SK-N-SH (cell line): ENCODE data around the gene ZDHHC14. TPM values are rescaled to one million over a fixed set of nuclear protein-coding genes. Genes with fewer than 3 reads are reported as not detected.
A peak's percentile ranks its signal among the peaks of the same experiment; 100 is the strongest.

Experiments used
- CTCF ChIA-PET: fragments of 300-600, 350-600 bp; formaldehyde crosslinking; extraction: SDS; loops from one replicate; lab custom pipeline; 2021; lab: Yijun Ruan, JAX
- POLR2A ChIA-PET: fragments of 350-600 bp; sonication (Branson Sonifier 250); formaldehyde crosslinking; extraction: SDS; loops from one replicate; lab custom pipeline; 2020; ENCODE audit warnings: antibody characterized with exemption, inconsistent platforms; lab: Yijun Ruan, JAX
- DNase-seq: peaks from one replicate; pipeline ENCODE4 v3.0.0; 2012
- H2AFZ ChIP-seq: fragments of 200-600 bp; sonication (generic); 2 replicates; pipeline ENCODE4 v1.8.1; 2016; ENCODE audit warnings: antibody characterized with exemption, mild to moderate bottlenecking, low read depth
- H3F3A ChIP-seq: fragments of 200-600 bp; sonication (generic); replicated peaks from 2 replicates; pipeline ENCODE3; 2016; ENCODE audit warnings: antibody characterized with exemption, mild to moderate bottlenecking; ENCODE audit not compliant: insufficient read depth
- H3K27ac ChIP-seq, 2 experiments: fragments of 200-500 bp in 1 of 2; fragments of 200-600 bp in 1 of 2; sonication (Bioruptor generic) in 1 of 2; sonication (generic), shearing (Covaris generic) in 1 of 2; 2 replicates each; pipeline versions ENCODE4 v1.5.1 to v1.6.1; 2014 to 2016; ENCODE audit warnings: low read depth in 2 of 2, inconsistent platforms in 1 of 2, low read length in 1 of 2, mild to moderate bottlenecking in 1 of 2, mixed read lengths in 1 of 2
- H3K27me3 ChIP-seq: fragments of 200-600 bp; sonication (generic), shearing (Covaris generic); 2 replicates; pipeline ENCODE4 v1.6.1; 2016; ENCODE audit warnings: mixed run types; ENCODE audit not compliant: insufficient read depth
- H3K36me3 ChIP-seq, 2 experiments: fragments of 200-500 bp in 1 of 2; fragments of 200-600 bp in 1 of 2; sonication (Bioruptor generic) in 1 of 2; sonication (generic) in 1 of 2; replicated peaks in 1 of 2; 2 replicates each; pipeline versions ENCODE3 to v1.5.1; 2014 to 2016; ENCODE audit warnings: low read length in 1 of 2, mild to moderate bottlenecking in 1 of 2; ENCODE audit not compliant: insufficient read depth in 2 of 2, control insufficient read depth in 1 of 2
- H3K4me1 ChIP-seq, 2 experiments: fragments of 200-500 bp in 1 of 2; fragments of 200-600 bp in 1 of 2; sonication (Bioruptor generic) in 1 of 2; sonication (generic), shearing (Covaris generic) in 1 of 2; 2 replicates each; pipeline versions ENCODE4 v1.5.1 to v1.6.1; 2014 to 2016; ENCODE audit warnings: low read depth in 1 of 2, low read length in 1 of 2, mixed run types in 1 of 2; ENCODE audit not compliant: insufficient read depth in 2 of 2, control insufficient read depth in 1 of 2
- H3K4me2 ChIP-seq: fragments of 200-600 bp; sonication (generic), shearing (Covaris generic); 2 replicates; pipeline ENCODE4 v1.6.1; 2017; ENCODE audit warnings: mixed run types
- H3K4me3 ChIP-seq, 2 experiments: fragments of 200-500 bp in 1 of 2; fragments of 200-600 bp in 1 of 2; sonication (Bioruptor generic) in 1 of 2; sonication (generic), shearing (Covaris generic) in 1 of 2; 2 replicates each; pipeline versions ENCODE4 v1.5.1 to v1.8.1; 2014 to 2016; ENCODE audit warnings: low read depth in 2 of 2, inconsistent platforms in 1 of 2, low read length in 1 of 2, mild to moderate bottlenecking in 1 of 2, mixed read lengths in 1 of 2, moderate library complexity in 1 of 2
- H3K79me2 ChIP-seq: fragments of 200-600 bp; sonication (generic); 2 replicates; pipeline ENCODE4 v1.8.1; 2017; ENCODE audit warnings: mild to moderate bottlenecking; ENCODE audit not compliant: insufficient read depth
- H3K9ac ChIP-seq: fragments of 200-600 bp; sonication (generic); 2 replicates; pipeline ENCODE4 v1.6.1; 2017; ENCODE audit warnings: mixed run types
- H3K9me2 ChIP-seq: fragments of 200-600 bp; sonication (generic); 2 replicates; pipeline ENCODE4 v1.6.1; 2017; ENCODE audit warnings: mixed run types
- H3K9me3 ChIP-seq: fragments of 200-600 bp; sonication (generic); 2 replicates; pipeline ENCODE4 v1.6.1; 2017; ENCODE audit warnings: mixed run types, mild to moderate bottlenecking, moderate library complexity
- H4K20me1 ChIP-seq: fragments of 200-600 bp; sonication (generic); 2 replicates; pipeline ENCODE4 v1.6.1; 2017; ENCODE audit warnings: mild to moderate bottlenecking, mixed run types; ENCODE audit not compliant: insufficient read depth
- CHD2 ChIP-seq: fragments of 150-350 bp; IDR thresholded peaks from 2 replicates; pipeline ENCODE4 v1.6.1; 2018; ENCODE audit warnings: low read length; ENCODE audit not compliant: partially characterized antibody
- EP300 ChIP-seq, 2 experiments: IDR thresholded peaks; 2 replicates each; pipeline versions ENCODE4 v1.4.0 to v1.6.1; 2012; ENCODE audit warnings: borderline replicate concordance in 1 of 2, low read depth in 1 of 2, low read length in 1 of 2
- EZH2phosphoT487 ChIP-seq: fragments of 200-600 bp; sonication (generic); IDR thresholded peaks from 2 replicates; pipeline ENCODE4 v1.6.1; 2017; ENCODE audit warnings: low read depth, mixed run types, mild to moderate bottlenecking, antibody characterized with exemption, moderate library complexity, borderline replicate concordance
- FOSL2 ChIP-seq: IDR thresholded peaks from 2 replicates; pipeline ENCODE4 v1.4.0; 2012; ENCODE audit warnings: low read depth, mild to moderate bottlenecking, moderate library complexity, borderline replicate concordance
- FOXJ3 ChIP-seq: sonication (generic); formaldehyde crosslinking; IDR thresholded peaks from 2 replicates; pipeline ENCODE4 v1.5.1; 2020; ENCODE audit warnings: mild to moderate bottlenecking, missing genetic modification reagents
- GATA2 ChIP-seq: sonication (generic); formaldehyde crosslinking; IDR thresholded peaks from 2 replicates; pipeline ENCODE4 v1.5.0; 2020; ENCODE audit warnings: mild to moderate bottlenecking, missing genetic modification reagents
- MEF2A ChIP-seq: IDR thresholded peaks from 2 replicates; pipeline ENCODE4 v1.4.0; 2012; ENCODE audit warnings: low read depth, borderline replicate concordance
- MXI1 ChIP-seq: IDR thresholded peaks from 2 replicates; pipeline ENCODE4 v1.6.1; 2012; ENCODE audit warnings: mild to moderate bottlenecking, low read depth, low read length, improper control_type of control experiment
- NFIC ChIP-seq: IDR thresholded peaks from 2 replicates; pipeline ENCODE4 v1.4.0; 2012; ENCODE audit warnings: borderline replicate concordance
- NRF1 ChIP-seq: IDR thresholded peaks from 2 replicates; pipeline ENCODE4 v1.6.1; 2012; ENCODE audit warnings: low read depth, mild to moderate bottlenecking, low read length
- RCOR1 ChIP-seq: fragments of 150-350 bp; IDR thresholded peaks from 2 replicates; pipeline ENCODE4 v1.6.1; 2017; ENCODE audit warnings: antibody characterized with exemption, low read length
- REST ChIP-seq: IDR thresholded peaks from 2 replicates; pipeline ENCODE4 v1.6.1; 2012; ENCODE audit warnings: mild to moderate bottlenecking, low read depth, low read length, moderate library complexity
- RXRA ChIP-seq: IDR thresholded peaks from 2 replicates; pipeline ENCODE4 v1.4.0; 2012; ENCODE audit warnings: low read depth, mild to moderate bottlenecking, borderline replicate concordance
- SMC3 ChIP-seq: IDR thresholded peaks from 2 replicates; pipeline ENCODE4 v1.6.1; 2012; ENCODE audit warnings: low read depth, low read length, improper control_type of control experiment
- TEAD4 ChIP-seq: IDR thresholded peaks from 2 replicates; pipeline ENCODE4 v1.4.0; 2012; ENCODE audit warnings: mild to moderate bottlenecking, borderline replicate concordance; ENCODE audit not compliant: insufficient read depth
- YY1 ChIP-seq: IDR thresholded peaks from 2 replicates; pipeline ENCODE4 v1.4.0; 2012; ENCODE audit warnings: low read depth, mild to moderate bottlenecking
- WGBS: methylation state at CpG from one replicate; pipeline ENCODE4 v1.1.6; 2017; ENCODE audit warnings: low lambda C conversion rate; 5-methylcytosine and 5-hydroxymethylcytosine counted together
- polyA plus RNA-seq, 3 experiments: library from polyadenylated mRNA; depleted of rRNA; stranded (reverse); fragments of >200 nt; gene quantifications; 2 replicates each; pipeline ENCODE4 v1.2.3, GENCODE V29; 2012
- TF ChIP-seq, protein P1 (sequence below): fragments of 150-350 bp; IDR thresholded peaks from 2 replicates; pipeline ENCODE4 v1.6.1; 2017; ENCODE audit warnings: antibody characterized with exemption, low read length, low read depth, borderline replicate concordance
- TF ChIP-seq, protein P2 (sequence below): IDR thresholded peaks from 2 replicates; pipeline ENCODE4 v1.4.0; 2012; ENCODE audit warnings: low read depth
- TF ChIP-seq, protein P3 (sequence below): fragments of 150-350 bp; IDR thresholded peaks from 2 replicates; pipeline ENCODE4 v1.6.1; 2016; ENCODE audit warnings: mild to moderate bottlenecking, low read depth, low read length

Gene ZDHHC14
- polyA plus RNA-seq, 1 of the 3 experiments (the other 2 are of a cell fraction): 5.4 TPM

DNA sequence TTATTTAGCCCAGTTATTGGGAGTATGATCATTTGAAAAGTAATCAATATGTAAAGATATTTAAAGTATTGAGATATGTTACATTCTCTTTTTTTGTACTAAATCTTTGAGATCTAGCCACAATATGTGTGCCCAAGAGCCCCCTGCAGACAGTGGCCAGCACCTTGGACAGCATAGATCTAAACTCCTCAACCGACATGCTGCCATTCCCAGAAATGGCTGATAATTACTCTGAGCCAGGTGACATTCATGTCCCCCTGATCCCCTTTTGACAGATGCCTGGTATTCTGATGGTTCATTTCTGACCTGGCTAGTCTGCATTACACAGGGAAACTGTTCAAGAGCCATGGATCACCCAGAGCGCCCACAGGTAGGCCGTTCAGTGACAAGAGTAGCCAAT, 177.1 kb downstream of the ZDHHC14 start:
- no peaks in the 10 kb centered on the region for H3K9me2 ChIP-seq
- no peaks in the 10 kb centered on the region for H3F3A ChIP-seq
- H3K36me3 ChIP-seq: no peaks in the 10 kb centered on the region
- no peaks in the 10 kb centered on the region for H3K9me3 ChIP-seq
- no peak for DNase-seq
- ChIA-PET CTCF (interaction anchor here (0.7 kb wide), 1 partner anchor 8 kb away, joined by 3 read pairs; no protein-coding TSS in a partner anchor), POLR2A (no interaction called here)
- no peak for TF ChIP-seq RCOR1
- peak; percentile 91 for TF ChIP-seq REST
- TF ChIP-seq CHD2: no peak
- no peak for TF ChIP-seq NRF1
- TF ChIP-seq MXI1: no peak
- H3K27me3 ChIP-seq: no peaks in the 10 kb centered on the region
- no peak overlapping the region for H3K27ac ChIP-seq
- H3K9ac ChIP-seq: no peak overlapping the region
- H3K4me2 ChIP-seq: no peak overlapping the region
- peaks cover 0 to 6% of the 10 kb centered on the region in 2 experiments; a peak in 1 of 4 replicates for H3K4me1 ChIP-seq
- H3K79me2 ChIP-seq: no peaks in the 10 kb centered on the region
- 94% methylated on average over 3 of the region's 3 CpGs for WGBS
- no peak overlapping the region for H2AFZ ChIP-seq
- no peak overlapping the region for H3K4me3 ChIP-seq
- no peaks in the 10 kb centered on the region for H4K20me1 ChIP-seq

- Histone ChIP-seq H3K9me2 (no peaks in the 10 kb centered on the region), H3K27me3 (no peaks in the 10 kb centered on the region), H3K4me3 (no peak overlapping the region), H3K4me1 (peaks cover 0 to 6% of the 10 kb centered on the region in 2 experiments; a peak in 1 of 4 replicates), H3K9ac (no peak overlapping the region), H3K27ac (no peak overlapping the region), H4K20me1 (no peaks in the 10 kb centered on the region), H3K9me3 (no peaks in the 10 kb centered on the region), H3K4me2 (no peak overlapping the region), H2AFZ (no peak overlapping the region), H3K79me2 (no peaks in the 10 kb centered on the region), H3K36me3 (no peaks in the 10 kb centered on the region), H3F3A (no peaks in the 10 kb centered on the region)
- CTCF ChIA-PET: no interaction called here
- POLR2A ChIA-PET: no interaction called here
- 33% methylated on average over 2 of the region's 2 CpGs for WGBS
- no peak for DNase-seq
- no peak for TF ChIP-seq RXRA
- no peak for TF ChIP-seq GATA2 (CRISPR knock-in tag)
- TF ChIP-seq, protein P1, sequence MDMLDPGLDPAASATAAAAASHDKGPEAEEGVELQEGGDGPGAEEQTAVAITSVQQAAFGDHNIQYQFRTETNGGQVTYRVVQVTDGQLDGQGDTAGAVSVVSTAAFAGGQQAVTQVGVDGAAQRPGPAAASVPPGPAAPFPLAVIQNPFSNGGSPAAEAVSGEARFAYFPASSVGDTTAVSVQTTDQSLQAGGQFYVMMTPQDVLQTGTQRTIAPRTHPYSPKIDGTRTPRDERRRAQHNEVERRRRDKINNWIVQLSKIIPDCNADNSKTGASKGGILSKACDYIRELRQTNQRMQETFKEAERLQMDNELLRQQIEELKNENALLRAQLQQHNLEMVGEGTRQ: no peak
- no peak for TF ChIP-seq MXI1
- TF ChIP-seq FOXJ3 (CRISPR knock-in tag): no peak
- TF ChIP-seq SMC3: no peak
- TF ChIP-seq CHD2: no peak
- no peak for TF ChIP-seq RCOR1
- no peak for TF ChIP-seq NFIC
- TF ChIP-seq FOSL2: no peak
- no peak for TF ChIP-seq MEF2A
- TF ChIP-seq, protein P2, sequence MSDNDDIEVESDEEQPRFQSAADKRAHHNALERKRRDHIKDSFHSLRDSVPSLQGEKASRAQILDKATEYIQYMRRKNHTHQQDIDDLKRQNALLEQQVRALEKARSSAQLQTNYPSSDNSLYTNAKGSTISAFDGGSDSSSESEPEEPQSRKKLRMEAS: no peak
- TF ChIP-seq NRF1: no peak
- no peak for TF ChIP-seq EP300 (IDR thresholded peaks at IDR 0.05; ENCODE audit: borderline replicate concordance in 1 of 2, low read depth in 1 of 2, low read length in 1 of 2)
- TF ChIP-seq, protein P3, sequence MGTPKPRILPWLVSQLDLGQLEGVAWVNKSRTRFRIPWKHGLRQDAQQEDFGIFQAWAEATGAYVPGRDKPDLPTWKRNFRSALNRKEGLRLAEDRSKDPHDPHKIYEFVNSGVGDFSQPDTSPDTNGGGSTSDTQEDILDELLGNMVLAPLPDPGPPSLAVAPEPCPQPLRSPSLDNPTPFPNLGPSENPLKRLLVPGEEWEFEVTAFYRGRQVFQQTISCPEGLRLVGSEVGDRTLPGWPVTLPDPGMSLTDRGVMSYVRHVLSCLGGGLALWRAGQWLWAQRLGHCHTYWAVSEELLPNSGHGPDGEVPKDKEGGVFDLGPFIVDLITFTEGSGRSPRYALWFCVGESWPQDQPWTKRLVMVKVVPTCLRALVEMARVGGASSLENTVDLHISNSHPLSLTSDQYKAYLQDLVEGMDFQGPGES: no peak
- no peak for TF ChIP-seq EZH2phosphoT487
- TF ChIP-seq YY1: no peak
- TF ChIP-seq TEAD4: no peak
Measured at GRCh38 chr6:157558487-157559200, 177.7 kb downstream of the ZDHHC14 start.
